Right renal cortex interstitium (tissue), 3 donors: ENCODE measurements around the gene PTBP1. TPM values are rescaled to one million over a fixed set of nuclear protein-coding genes. Genes with fewer than 3 reads are reported as not detected.

Experiments
- DNase-seq, 3 donors: peaks; one replicate each; pipeline ENCODE4 v3.0.0-alpha.2; 2013; ENCODE audit warnings: low read depth in 3 of 3, low spot score in 2 of 3
- polyA plus RNA-seq, 3 donors: library from polyadenylated mRNA; unstranded; fragments of 120-200 nt; gene quantifications; one replicate each; pipeline ENCODE4 v1.2.1, GENCODE V29; 2013; ENCODE audit not compliant: insufficient read length in 3 of 3

Gene PTBP1
- polyA plus RNA-seq, 3 donors = 356 to 395 (median 364) TPM

GRCh38 chr19:795691-796581 is 1.3 kb upstream of the PTBP1 start:
- DNase-seq = no peak

- DNase-seq = peak in 2 of 3 donors; percentile 74 to 77
Observed at GRCh38 chr19:797528-798414, 519 bp downstream of the PTBP1 start.

- DNase-seq = no peak
Observed at GRCh38 chr19:798415-799075, 1.3 kb downstream of the PTBP1 start.

DNA sequence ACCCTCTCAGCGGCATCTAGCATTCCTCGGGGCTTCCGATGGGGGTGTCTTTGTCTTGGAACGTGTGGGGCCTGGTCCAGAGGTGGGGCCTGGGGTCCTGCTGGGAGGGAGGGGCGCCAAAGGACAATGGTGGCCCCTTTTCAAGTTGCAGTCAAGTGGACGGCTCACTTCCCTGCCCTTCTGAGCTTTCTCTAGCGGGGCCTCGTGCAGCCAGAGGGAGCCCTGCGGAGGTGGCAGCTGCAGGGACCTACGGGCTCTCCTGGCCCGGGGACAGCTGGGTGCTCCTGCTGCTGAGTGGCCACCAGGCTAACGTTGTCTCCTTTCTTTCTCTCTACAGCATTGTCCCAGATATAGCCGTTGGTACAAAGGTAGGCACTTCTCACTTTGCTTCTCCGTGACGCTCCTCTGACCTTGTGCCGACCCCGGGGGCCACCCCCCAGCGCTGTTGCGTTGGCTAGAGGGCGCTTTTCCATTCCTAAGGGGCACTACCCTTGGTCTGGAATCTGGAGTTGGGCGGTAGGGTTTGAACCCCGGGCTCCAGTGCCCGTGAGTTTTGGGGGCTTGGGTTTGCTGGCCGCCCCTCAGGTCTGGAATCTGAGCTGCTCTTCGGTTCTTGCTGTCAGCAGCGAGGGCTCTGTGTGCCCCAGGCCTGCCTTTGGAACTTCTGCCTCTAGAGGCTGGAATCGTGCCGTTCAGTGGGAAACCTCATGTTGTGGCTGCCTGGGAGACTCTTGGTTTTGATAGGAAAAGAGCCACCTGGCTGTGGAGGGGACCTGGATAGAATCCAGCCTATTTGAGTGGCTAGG is 2.0 kb downstream of the PTBP1 start:
- no peak for DNase-seq

DNA sequence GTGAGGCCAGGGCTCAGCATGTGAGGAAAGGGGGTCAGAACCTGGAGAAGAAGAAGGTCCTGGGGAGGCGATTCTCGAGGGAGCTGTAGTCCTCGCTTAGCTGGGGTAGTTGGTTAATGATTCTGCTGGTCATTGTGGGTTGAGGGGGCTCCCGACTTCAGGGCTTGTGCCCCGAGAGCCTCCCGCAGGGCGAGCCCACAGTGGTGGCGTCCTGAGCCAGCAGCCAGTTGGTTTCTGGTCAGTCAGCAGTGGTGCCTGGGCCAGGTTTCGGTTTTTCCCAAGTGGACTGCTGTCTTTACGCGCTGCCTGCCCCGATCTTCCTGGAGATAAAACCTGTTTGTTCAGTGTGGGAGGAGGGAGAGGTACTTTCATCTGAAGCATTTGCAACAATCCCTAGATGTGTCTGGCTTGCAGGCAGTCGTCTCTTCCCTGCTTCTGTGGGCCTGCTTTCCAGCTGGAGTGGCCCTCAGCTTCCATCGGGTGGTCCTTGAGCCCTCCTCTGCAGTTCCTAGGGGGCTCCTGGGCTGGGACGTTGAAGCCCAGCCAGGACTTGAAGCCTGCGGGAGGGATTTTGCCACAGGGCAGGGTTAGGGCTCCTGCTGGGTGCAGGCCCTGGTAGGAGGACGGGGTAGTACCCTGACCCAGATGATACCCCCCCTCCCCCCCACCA is 3.2 kb downstream of the PTBP1 start:
- DNase-seq = no peak

GRCh38 chr19:801030-801860 is 4.0 kb downstream of the PTBP1 start:
- DNase-seq = no peak

- DNase-seq = no peak
Observed at GRCh38 chr19:801861-802497, 4.7 kb downstream of the PTBP1 start.

DNA sequence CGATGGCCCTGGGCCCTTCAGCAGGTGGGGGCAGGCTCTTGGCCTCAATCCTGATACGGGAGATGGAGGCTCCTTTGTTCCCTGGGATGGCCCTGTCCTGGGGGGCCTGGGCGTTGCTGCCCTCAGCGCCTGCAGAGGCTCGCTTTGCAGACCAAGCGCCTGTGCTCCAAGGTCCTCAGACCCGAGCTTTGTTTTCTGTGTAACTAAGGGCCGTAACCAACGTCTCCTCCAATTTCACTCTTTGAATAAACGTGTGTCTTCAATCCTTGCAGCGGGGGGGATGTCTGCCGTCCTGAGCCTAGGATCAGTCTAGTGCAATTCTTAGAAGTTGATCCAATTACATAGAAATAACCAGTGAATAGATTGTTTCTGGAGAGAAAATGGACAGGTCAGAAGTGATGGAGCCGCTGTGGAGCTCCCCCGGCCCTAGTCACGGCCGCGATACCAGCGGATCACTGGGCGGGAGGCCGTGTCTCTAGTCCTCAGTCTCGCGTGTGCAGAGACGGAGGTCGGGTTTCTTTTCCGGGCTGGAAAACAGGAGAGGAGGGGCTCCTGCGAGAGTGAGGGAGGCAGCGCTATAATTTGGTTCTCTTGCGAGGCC is 5.3 kb downstream of the PTBP1 start:
- no peak for DNase-seq

DNA sequence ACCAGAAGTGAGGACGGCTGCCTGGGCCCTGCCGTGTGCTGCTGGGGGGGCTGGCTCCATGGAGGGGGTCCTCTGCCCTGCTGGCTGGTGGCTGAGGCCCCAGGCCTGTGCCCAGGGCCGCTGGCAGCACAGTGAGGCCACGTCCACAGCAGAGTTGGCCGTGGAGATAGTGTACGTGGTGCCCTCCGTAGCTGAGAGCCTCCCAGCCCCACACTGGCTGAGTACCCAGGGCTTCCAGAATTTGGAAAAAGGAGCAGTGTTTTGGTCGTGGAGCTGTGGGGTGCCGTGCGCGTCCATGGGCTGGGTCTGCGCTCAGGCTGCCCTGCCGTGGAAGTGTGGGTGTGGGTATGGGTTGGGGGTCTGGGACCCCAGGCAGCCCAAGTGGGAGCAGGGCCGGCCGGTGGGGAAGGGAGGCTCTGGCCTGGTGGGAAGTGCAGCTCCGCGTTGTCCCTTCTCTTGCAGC is 5.9 kb downstream of the PTBP1 start:
- no peak for DNase-seq

DNA sequence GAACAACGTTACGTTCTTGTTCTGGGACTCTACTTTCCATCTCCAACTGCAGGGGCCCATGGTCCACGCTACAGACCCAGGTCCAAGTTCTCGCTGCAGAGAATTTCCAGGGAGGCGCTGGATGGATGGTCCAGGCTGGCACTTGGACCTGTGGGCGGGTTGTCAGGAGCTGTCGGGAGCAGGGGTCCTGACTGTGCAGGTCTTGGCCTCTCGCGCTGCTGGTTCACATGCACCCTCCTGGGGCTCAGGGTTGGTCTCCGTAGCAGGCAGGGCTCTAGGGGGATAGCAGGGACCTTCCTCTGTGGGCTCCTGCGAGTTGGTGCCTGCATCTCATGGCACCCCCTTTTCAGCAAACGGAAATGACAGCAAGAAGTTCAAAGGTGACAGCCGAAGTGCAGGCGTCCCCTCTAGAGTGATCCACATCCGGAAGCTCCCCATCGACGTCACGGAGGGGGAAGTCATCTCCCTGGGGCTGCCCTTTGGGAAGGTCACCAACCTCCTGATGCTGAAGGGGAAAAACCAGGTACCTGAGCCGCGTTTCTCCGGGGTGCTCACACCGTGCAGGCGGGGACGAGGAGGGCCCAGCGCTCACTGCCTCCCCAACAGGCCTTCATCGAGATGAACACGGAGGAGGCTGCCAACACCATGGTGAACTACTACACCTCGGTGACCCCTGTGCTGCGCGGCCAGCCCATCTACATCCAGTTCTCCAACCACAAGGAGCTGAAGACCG is 6.6 kb downstream of the PTBP1 start:
- no peak for DNase-seq

GRCh38 chr19:804419-805165 is 7.3 kb downstream of the PTBP1 start:
- DNase-seq = no peak

DNA sequence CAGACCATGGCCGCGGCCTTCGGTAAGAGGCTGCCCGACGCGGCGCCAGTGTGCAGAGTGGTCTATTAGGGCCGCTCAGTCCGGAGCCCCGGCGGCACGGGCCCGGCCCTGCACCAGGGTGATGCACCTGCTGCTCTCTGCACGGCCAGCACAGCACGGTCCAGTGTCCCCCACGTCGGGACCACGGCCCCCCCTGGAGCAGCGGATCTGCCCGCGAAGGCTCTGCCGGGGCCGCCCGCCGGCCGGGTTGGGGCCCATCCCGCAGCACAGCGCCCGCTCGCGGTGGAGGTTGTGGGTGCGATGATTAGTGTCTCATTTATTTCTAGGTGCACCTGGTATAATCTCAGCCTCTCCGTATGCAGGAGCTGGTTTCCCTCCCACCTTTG is 7.9 kb downstream of the PTBP1 start:
- no peak for DNase-seq

GRCh38 chr19:805600-806550 is 8.6 kb downstream of the PTBP1 start:
- DNase-seq = no peak

DNA sequence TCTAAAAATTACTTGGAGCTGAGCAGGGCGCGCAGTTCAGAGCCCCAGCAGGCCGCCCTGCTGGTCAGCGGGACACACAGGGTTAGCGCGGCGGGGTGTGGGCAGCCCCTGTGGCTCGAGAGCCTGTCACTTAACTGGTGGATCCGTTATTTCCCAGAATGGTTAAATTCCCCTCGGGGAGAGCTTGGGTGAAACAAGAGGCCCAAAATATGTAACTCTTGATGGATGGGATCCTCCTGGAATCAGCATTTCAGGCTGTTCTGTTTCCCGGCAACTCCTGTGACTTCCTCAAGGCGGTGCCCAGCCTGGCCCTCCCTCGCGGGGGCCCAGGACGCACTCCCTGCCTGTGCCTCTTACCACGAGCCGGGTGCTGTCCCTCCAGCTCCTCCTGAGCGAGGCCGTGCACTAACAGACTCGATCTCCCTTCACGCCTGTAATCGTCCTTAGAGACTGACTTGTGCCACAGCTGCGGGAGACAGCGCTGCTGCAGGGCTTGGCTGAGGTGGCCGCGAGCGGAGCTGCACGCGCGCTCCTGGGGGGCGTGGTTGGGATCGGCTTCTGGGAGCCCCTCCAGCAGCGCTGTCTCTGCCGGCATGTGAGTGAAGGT is 9.7 kb downstream of the PTBP1 start:
- no peak for DNase-seq
